Adrenal gland (tissue), 5 donors: ENCODE results near the gene GUCA2A.

Source experiments
- POLR2A ChIP-seq, 2 donors: fragments of 450-650 bp; IDR thresholded peaks; one replicate each; pipeline ENCODE4 v1.6.1; 2017; ENCODE audit warnings: antibody characterized with exemption in 2 of 2, mild to moderate bottlenecking in 2 of 2, moderate library complexity in 1 of 2
- TF ChIP-seq, protein P1 (sequence below), 6 experiments: fragments of 450-650 bp in 4 of 6; fragments of 200-600 bp in 2 of 6; sonication (generic) in 1 of 6; IDR thresholded peaks; 1 replicate in 5 of 6; 2 replicates in 1 of 6; pipeline versions ENCODE4 v1.5.1 to v1.8.0; 2016 to 2021; ENCODE audit warnings: antibody characterized with exemption in 6 of 6, mild to moderate bottlenecking in 2 of 6, moderate library complexity in 1 of 6
- donor health status: DM: no; HTN: no; CAD: no.

DNA sequence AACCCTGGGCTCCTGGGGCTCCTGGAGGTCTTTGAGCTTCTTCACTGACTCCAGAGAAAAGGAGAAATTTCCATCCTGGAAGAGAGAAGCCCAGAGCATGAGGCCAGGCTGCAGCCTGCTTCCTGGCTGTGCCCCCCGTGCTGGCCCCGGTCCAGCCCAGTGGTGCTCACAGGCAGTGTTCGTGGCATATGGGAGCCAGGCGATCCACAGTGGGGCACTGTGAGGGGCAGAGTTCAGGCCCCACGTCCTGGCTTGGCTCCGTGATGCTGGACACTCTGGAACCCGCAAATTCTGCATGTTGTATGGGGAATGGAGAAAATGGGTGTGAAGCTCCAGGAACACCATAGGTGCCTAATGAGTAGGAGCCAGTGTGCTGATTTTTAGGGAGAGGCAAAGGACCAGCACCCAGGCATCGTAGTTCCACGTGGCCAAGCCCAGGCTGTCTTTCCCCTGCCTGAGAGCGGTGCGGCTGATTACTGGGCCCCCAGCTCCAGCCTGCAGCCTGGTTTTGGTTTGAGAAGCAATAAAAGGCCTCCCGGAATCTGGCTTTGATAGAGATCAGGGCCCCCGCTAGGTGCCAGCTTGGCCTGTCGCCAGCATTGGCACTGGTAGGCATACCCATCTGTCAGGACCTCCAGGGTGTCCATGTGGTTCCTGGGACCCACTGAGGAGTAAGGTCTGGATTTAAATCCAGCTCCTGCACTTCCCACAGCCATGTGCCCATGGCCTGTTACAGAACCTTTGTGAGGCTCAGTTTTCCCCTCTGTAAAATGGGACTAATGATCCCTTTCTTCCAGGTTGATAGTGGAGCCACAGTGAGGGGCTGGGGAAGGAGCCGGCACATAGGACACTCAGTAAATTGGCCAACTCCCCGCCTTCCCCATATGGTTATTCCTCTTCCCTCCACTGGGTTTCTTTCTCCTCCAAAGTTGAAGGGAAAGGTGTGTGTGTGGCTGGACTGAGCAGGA is 725 bp downstream of the GUCA2A start:
- TF ChIP-seq, protein P1, sequence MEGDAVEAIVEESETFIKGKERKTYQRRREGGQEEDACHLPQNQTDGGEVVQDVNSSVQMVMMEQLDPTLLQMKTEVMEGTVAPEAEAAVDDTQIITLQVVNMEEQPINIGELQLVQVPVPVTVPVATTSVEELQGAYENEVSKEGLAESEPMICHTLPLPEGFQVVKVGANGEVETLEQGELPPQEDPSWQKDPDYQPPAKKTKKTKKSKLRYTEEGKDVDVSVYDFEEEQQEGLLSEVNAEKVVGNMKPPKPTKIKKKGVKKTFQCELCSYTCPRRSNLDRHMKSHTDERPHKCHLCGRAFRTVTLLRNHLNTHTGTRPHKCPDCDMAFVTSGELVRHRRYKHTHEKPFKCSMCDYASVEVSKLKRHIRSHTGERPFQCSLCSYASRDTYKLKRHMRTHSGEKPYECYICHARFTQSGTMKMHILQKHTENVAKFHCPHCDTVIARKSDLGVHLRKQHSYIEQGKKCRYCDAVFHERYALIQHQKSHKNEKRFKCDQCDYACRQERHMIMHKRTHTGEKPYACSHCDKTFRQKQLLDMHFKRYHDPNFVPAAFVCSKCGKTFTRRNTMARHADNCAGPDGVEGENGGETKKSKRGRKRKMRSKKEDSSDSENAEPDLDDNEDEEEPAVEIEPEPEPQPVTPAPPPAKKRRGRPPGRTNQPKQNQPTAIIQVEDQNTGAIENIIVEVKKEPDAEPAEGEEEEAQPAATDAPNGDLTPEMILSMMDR (IDR thresholded peaks at IDR 0.05): no peak
- no peak for TF ChIP-seq POLR2A (IDR thresholded peaks at IDR 0.05)
